Cardiac fibroblast (primary cell): ENCODE data around the gene CCDC192.

Source experiments
- DNase-seq, 2 donors: peaks; one replicate each; pipeline versions ENCODE4 v3.0.0 to v3.0.0-alpha.2; 2010; ENCODE audit warnings: low read depth in 2 of 2
- H3K4me3 ChIP-seq, 2 donors: replicated peaks in 1 of 2; 1 replicate in 1 of 2; 2 replicates in 1 of 2; pipeline ENCODE4 v1.5.1; 2011; ENCODE audit warnings: low read depth in 2 of 2, low read length in 2 of 2, mild to moderate bottlenecking in 2 of 2, moderate library complexity in 1 of 2
- CTCF ChIP-seq: IDR thresholded peaks from one replicate; pipeline ENCODE4 v1.5.1; 2011; ENCODE audit warnings: low read depth, mild to moderate bottlenecking, low read length, inconsistent platforms

Gene CCDC192

GRCh38 chr5:127870914-127871313, 167.7 kb downstream of the CCDC192 start:
- no peak for TF ChIP-seq CTCF
- peak; percentile 69 to 83 for DNase-seq
- no peak overlapping the region for H3K4me3 ChIP-seq

GRCh38 chr5:127871503-127872153, 168.4 kb downstream of the CCDC192 start:
- H3K4me3 ChIP-seq: no peak overlapping the region
- TF ChIP-seq CTCF: no peak
- peak; percentile 77 to 88 for DNase-seq

- TF ChIP-seq CTCF: no peak
- no peak overlapping the region for H3K4me3 ChIP-seq
- peak; percentile 51 to 76 for DNase-seq
Measured at GRCh38 chr5:127872494-127872893, 169.3 kb downstream of the CCDC192 start.

- H3K4me3 ChIP-seq: no peak overlapping the region
- DNase-seq: peak; percentile 78 to 86
- peak; percentile 19 for TF ChIP-seq CTCF
Measured at GRCh38 chr5:127875235-127876021, 172.2 kb downstream of the CCDC192 start.

- no peak overlapping the region for H3K4me3 ChIP-seq
- DNase-seq: no peak
- TF ChIP-seq CTCF: no peak
Measured at GRCh38 chr5:127876384-127876783, 173.2 kb downstream of the CCDC192 start.

GRCh38 chr5:127878174-127878750, 175.1 kb downstream of the CCDC192 start:
- H3K4me3 ChIP-seq: no peak overlapping the region
- TF ChIP-seq CTCF: peak; percentile 71
- DNase-seq: peak; percentile 72
